ENCODE data around the gene DCTN3.

DNA sequence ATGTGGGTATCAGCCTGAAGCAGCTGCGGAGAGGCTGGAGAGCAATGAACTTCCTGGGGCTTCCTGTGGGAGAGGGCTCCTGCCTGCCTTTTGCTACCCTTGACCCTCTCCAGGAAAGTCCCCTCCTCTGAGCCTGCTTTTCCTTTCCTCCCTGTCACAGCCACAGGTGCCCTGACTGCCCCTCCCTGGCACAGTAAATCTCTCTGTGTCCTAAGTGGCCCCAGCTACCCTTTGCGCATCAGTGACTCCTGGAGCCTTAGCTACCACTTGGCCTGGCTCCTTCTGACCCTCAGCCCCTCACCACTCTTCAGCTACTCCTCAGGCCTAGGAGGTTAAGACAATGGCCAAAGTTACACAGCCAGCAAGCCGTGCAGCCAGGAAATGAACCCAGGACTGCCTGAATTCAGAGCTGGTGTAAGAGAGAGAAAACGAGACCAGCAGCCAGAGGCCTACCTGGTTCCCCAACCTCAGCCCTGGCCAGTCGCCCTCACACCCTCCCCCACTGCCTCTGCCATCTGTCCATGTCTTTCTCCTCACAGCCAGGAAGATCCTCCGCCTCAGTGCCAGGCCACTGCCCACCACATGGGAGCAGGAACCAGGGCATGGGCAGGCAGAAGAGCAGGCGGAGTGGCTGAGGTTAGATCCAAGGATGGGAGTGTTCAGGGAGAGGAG, 49.4 kb downstream of the DCTN3 start:
- TF ChIP-seq POLR2A (IDR thresholded peaks at IDR 0.05; ENCODE audit: low read length), result no peak
- no peak for TF ChIP-seq GATA1 (IDR thresholded peaks at IDR 0.05; ENCODE audit: low read depth, low read length)

Data from erythroblast (primary cell).